ENCODE results near the gene PDE4A. TPM values are rescaled to one million over a fixed set of nuclear protein-coding genes. Genes with fewer than 3 reads are reported as not detected.

PDE4A gene
- total RNA-seq, 1 experiment from 2014 or later = 0.42 TPM

DNA sequence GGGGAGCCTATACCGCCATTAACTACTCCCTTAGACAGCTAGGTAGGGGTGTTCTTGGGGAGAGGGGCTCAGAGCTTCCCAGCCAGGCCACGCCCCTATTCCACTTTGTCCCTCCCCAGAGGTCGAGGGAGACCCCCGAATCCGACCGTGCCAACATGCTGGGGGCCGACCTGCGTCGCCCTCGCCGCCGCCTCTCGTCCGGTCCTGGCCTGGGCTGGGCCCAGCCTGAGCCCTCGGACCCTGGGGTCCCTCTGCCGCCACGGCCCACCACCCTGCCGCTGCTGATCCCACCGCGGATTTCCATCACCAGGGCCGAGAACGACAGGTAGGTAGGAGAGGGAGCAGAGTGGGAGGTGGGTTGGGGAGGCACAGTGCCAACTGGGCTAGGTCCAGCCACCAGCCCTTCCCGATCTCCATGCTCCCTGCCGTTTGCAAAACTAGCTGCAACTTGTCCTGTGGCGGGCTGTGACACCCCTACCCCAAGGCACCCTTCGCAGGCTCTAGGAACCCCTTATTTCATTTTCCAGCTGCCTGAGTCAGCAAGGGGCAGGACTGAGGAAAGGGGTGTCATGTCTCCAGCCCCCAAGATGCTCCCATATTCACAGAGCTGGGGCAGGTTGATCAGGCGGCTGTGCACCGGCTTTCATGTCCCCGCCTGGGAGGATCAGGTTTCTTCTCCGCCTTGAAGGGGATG lies 2.6 kb upstream of the PDE4A start:
- intact Hi-C loops (cut with micrococcal nuclease) = no loop called here
- TF ChIP-seq, protein P1, sequence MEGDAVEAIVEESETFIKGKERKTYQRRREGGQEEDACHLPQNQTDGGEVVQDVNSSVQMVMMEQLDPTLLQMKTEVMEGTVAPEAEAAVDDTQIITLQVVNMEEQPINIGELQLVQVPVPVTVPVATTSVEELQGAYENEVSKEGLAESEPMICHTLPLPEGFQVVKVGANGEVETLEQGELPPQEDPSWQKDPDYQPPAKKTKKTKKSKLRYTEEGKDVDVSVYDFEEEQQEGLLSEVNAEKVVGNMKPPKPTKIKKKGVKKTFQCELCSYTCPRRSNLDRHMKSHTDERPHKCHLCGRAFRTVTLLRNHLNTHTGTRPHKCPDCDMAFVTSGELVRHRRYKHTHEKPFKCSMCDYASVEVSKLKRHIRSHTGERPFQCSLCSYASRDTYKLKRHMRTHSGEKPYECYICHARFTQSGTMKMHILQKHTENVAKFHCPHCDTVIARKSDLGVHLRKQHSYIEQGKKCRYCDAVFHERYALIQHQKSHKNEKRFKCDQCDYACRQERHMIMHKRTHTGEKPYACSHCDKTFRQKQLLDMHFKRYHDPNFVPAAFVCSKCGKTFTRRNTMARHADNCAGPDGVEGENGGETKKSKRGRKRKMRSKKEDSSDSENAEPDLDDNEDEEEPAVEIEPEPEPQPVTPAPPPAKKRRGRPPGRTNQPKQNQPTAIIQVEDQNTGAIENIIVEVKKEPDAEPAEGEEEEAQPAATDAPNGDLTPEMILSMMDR (IDR thresholded peaks at IDR 0.05; ENCODE audit: unreplicated experiment) = no peak
- peak; percentile 36 for DNase-seq (ENCODE audit: unreplicated experiment)
- no peak overlapping the region for H3K4me3 Mint-ChIP-seq (ENCODE audit: unreplicated experiment)
- H3K27me3 Mint-ChIP-seq (ENCODE audit: insufficient read depth, unreplicated experiment) = peaks cover 44% of the 10 kb centered on the region
- no peak overlapping the region for H3K27ac Mint-ChIP-seq (ENCODE audit: low read depth, unreplicated experiment)
- POLR2A ChIA-PET = interaction anchor here (1.4 kb wide), 1 partner anchor 12 kb away, joined by 4 read pairs; no protein-coding TSS in a partner anchor
- no peaks in the 10 kb centered on the region for H3K9me3 Mint-ChIP-seq (ENCODE audit: unreplicated experiment)
- CTCF ChIA-PET = interaction anchor here (0.6 to 6.4 kb wide), 12 partner anchors 9 to 321 kb away, joined by 3 to 74 read pairs (median 4); partner anchors contain the start of gene CDC37
- peaks cover 25% of the 10 kb centered on the region for H3K4me1 Mint-ChIP-seq (ENCODE audit: insufficient read depth, unreplicated experiment)
- BruUV-seq (replicated peaks) = no TSS peak
- no peaks in the 10 kb centered on the region for H3K36me3 Mint-ChIP-seq (ENCODE audit: insufficient read depth, unreplicated experiment)

DNA sequence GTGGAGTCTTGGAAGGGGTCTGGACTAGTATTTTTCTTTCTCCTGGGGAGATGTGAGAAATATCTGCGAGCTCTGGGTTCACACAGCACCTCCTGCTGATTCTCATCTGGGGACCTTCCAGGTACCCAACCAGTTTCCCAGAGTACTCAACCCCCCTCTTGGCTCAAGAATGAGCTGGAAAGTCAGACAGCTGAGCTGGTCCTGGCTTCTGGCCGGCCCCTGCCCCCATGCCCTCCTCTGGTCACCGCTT lies 2.2 kb upstream of the PDE4A start:
- TF ChIP-seq, protein P1 (IDR thresholded peaks at IDR 0.05; ENCODE audit: unreplicated experiment) = no peak
- no peak overlapping the region for H3K4me3 Mint-ChIP-seq (ENCODE audit: unreplicated experiment)
- DNase-seq (ENCODE audit: unreplicated experiment) = no peak
- no TSS peak for BruUV-seq (replicated peaks)
- H3K4me1 Mint-ChIP-seq (ENCODE audit: insufficient read depth, unreplicated experiment) = peaks cover 25% of the 10 kb centered on the region
- H3K36me3 Mint-ChIP-seq (ENCODE audit: insufficient read depth, unreplicated experiment) = no peaks in the 10 kb centered on the region
- intact Hi-C loops (cut with micrococcal nuclease) = no loop called here
- CTCF ChIA-PET = interaction anchor here (0.6 to 6.4 kb wide), 9 partner anchors 8 to 433 kb away, joined by 3 to 74 read pairs (median 3); partner anchors contain the start of gene CDC37
- POLR2A ChIA-PET = interaction anchor here (0.7 to 1.4 kb wide), 2 partner anchors 12 to 14 kb away, joined by 4 read pairs; no protein-coding TSS in a partner anchor
- peaks cover 48% of the 10 kb centered on the region for H3K27me3 Mint-ChIP-seq (ENCODE audit: insufficient read depth, unreplicated experiment)
- H3K27ac Mint-ChIP-seq (ENCODE audit: low read depth, unreplicated experiment) = no peak overlapping the region
- no peaks in the 10 kb centered on the region for H3K9me3 Mint-ChIP-seq (ENCODE audit: unreplicated experiment)

DNA sequence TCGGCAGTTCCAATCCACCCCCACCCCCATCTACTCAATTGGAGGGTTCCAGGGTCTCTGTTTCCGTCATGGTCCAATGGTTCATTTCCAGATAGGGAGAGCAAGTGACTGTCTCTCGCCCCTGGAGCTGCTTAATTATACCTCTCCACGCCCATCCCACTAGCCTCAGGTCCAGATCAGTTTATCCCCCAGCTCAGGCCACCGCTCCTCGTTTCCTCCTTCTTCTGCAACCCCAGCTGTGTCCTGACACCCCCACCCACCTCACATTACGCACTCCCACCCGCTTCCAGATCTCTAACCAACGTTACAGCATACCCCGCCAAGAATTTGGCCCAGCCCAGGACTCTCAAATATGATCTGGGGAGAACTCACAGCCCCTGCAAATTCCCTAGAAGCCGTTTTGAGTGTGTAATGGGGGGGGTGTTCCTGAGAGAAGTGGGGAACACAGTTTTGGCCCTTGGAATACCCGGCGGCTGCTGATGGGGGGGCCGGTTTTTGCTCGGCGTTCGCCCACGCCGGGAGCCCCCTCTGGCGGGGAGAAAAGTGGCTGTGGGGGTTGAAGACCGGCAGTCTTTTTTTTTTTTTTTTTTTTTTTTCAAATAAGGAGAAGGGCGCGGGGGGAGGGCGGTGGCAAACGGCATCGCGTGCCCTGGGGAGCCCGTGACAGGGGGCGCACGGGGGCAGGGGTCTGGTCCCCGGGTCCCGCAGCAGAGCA lies 1.7 kb upstream of the PDE4A start:
- CTCF ChIA-PET = interaction anchor here (0.6 to 6.4 kb wide), 8 partner anchors 8 to 1257 kb away, joined by 3 to 74 read pairs (median 3); partner anchors contain the start of gene CDC37
- intact Hi-C loops (cut with micrococcal nuclease) = no loop called here
- Mint-ChIP-seq H3K36me3 (ENCODE audit: insufficient read depth, unreplicated experiment) (no peaks in the 10 kb centered on the region), H3K4me3 (ENCODE audit: unreplicated experiment) (no peak overlapping the region), H3K9me3 (ENCODE audit: unreplicated experiment) (no peaks in the 10 kb centered on the region), H3K27ac (ENCODE audit: low read depth, unreplicated experiment) (no peak overlapping the region), H3K4me1 (ENCODE audit: insufficient read depth, unreplicated experiment) (peaks cover 25% of the 10 kb centered on the region), H3K27me3 (ENCODE audit: insufficient read depth, unreplicated experiment) (peaks cover 48% of the 10 kb centered on the region)
- no peak for DNase-seq (ENCODE audit: unreplicated experiment)
- no TSS peak for BruUV-seq (replicated peaks)
- POLR2A ChIA-PET = interaction anchor here (0.7 to 1.4 kb wide), 2 partner anchors 13 to 14 kb away, joined by 4 read pairs; no protein-coding TSS in a partner anchor
- TF ChIP-seq, protein P1 (IDR thresholded peaks at IDR 0.05; ENCODE audit: unreplicated experiment) = no peak

DNA sequence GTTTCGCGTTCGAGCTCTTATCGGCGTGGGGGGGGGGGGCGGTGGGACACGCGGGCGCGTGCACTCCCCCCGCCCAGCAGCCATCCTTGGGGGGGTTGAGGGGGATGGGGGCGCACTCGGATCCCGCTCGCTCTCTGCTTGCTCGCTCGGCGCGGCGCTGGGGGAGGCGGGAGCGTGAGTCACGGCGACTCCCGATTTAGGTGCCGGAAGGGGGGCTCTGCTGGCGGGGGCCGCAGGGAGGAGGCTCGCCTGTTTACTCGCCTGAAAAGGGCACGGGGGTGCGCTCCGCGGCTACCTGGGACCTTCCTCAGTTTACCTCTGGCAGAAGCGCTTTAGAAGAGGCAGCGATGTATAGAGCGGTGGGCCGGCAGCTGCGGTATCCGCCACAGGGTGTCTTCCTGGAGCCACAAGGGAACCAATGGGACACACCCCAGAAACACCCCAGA lies 1.1 kb upstream of the PDE4A start:
- Mint-ChIP-seq H3K9me3 (ENCODE audit: unreplicated experiment) (no peaks in the 10 kb centered on the region), H3K27ac (ENCODE audit: low read depth, unreplicated experiment) (no peak overlapping the region), H3K36me3 (ENCODE audit: insufficient read depth, unreplicated experiment) (no peaks in the 10 kb centered on the region), H3K27me3 (ENCODE audit: insufficient read depth, unreplicated experiment) (peaks cover 48% of the 10 kb centered on the region), H3K4me3 (ENCODE audit: unreplicated experiment) (peak overlapping the region; percentile 77), H3K4me1 (ENCODE audit: insufficient read depth, unreplicated experiment) (peaks cover 25% of the 10 kb centered on the region)
- intact Hi-C loops (cut with micrococcal nuclease) = no loop called here
- no TSS peak for BruUV-seq (replicated peaks)
- no peak for DNase-seq (ENCODE audit: unreplicated experiment)
- ChIA-PET CTCF (interaction anchor here (0.6 to 1.7 kb wide), 2 partner anchors 17 to 1257 kb away, joined by 3 to 10 read pairs; no protein-coding TSS in a partner anchor), POLR2A (no interaction called here)
- TF ChIP-seq, protein P1 (IDR thresholded peaks at IDR 0.05; ENCODE audit: unreplicated experiment) = no peak
